Smooth muscle cell (in vitro differentiated cells): ENCODE results near the gene PDGFB. TPM values are rescaled to one million over a fixed set of nuclear protein-coding genes. Genes with fewer than 3 reads are reported as not detected.

Experiments
- DNase-seq: peaks from one replicate; lab custom pipeline; 2025; ENCODE audit not compliant: unreplicated experiment; lab: John Stamatoyannopoulos, UW
- H2AFZ ChIP-seq: fragments of 200-600 bp; sonication (generic); 2 replicates; pipeline ENCODE4 v1.6.0; 2016; ENCODE audit warnings: antibody characterized with exemption, low read depth, mild to moderate bottlenecking
- H3F3A ChIP-seq: fragments of 200-600 bp; sonication (generic); 2 replicates; pipeline ENCODE4 v1.6.0; 2017; ENCODE audit warnings: antibody characterized with exemption, low read depth
- H3K27ac ChIP-seq: fragments of 200-600 bp; sonication (generic); 2 replicates; pipeline ENCODE4 v1.5.1; 2016; ENCODE audit warnings: low read depth, mild to moderate bottlenecking
- H3K27me3 ChIP-seq: fragments of 200-600 bp; sonication (generic); 2 replicates; pipeline ENCODE4 v1.6.1; 2016; ENCODE audit warnings: low read depth, mild to moderate bottlenecking
- H3K36me3 ChIP-seq: fragments of 200-600 bp; sonication (generic); 2 replicates; pipeline ENCODE4 v1.5.1; 2016; ENCODE audit warnings: low read depth
- H3K4me1 ChIP-seq: fragments of 200-600 bp; sonication (generic); 2 replicates; pipeline ENCODE4 v1.5.1; 2016; ENCODE audit warnings: low read depth
- H3K4me2 ChIP-seq: fragments of 200-600 bp; sonication (generic); 2 replicates; pipeline ENCODE4 v1.6.0; 2016; ENCODE audit warnings: mild to moderate bottlenecking
- H3K4me3 ChIP-seq: fragments of 200-600 bp; sonication (generic); 2 replicates; pipeline ENCODE4 v1.5.1; 2016; ENCODE audit warnings: mild to moderate bottlenecking
- H3K79me2 ChIP-seq: fragments of 200-600 bp; sonication (generic); 2 replicates; pipeline ENCODE4 v1.6.0; 2016; ENCODE audit warnings: low read depth, mild to moderate bottlenecking
- H3K9ac ChIP-seq: fragments of 200-600 bp; sonication (generic); 2 replicates; pipeline ENCODE4 v1.6.0; 2016; ENCODE audit warnings: low read depth
- H3K9me3 ChIP-seq: fragments of 200-600 bp; sonication (generic); replicated peaks from 2 replicates; pipeline ENCODE4 v1.5.1; 2016; ENCODE audit warnings: low read depth
- H4K20me1 ChIP-seq: fragments of 200-600 bp; sonication (generic); 2 replicates; pipeline ENCODE4 v1.6.0; 2016; ENCODE audit warnings: low read depth
- CTCF ChIP-seq: fragments of 200-600 bp; sonication (generic); IDR thresholded peaks from 2 replicates; pipeline ENCODE4 v1.5.1; 2017; ENCODE audit warnings: borderline replicate concordance, mild to moderate bottlenecking, antibody characterized with exemption; ENCODE audit not compliant: insufficient read depth, poor library complexity, severe bottlenecking
- WGBS: methylation state at CpG from one replicate; pipeline ENCODE4 v1.1.7; 2016; ENCODE audit warnings: low lambda C conversion rate; 5-methylcytosine and 5-hydroxymethylcytosine counted together
- polyA plus RNA-seq: library from polyadenylated mRNA; unstranded; fragments of >200 nt; fragmentation: Nextera tagmentation; extraction: Ambion mirVana; gene quantifications from 2 replicates; pipeline ENCODE4 v1.2.1, GENCODE V29; 2016
- total RNA-seq: library from RNA; depleted of rRNA; stranded (reverse); fragments of >200 nt; gene quantifications from 2 replicates; pipeline ENCODE4 v1.2.3, GENCODE V29; 2014

Gene PDGFB
- total and polyA plus RNA-seq, 2 experiments from 2014 or later = 0.31 to 2.1 TPM

DNA sequence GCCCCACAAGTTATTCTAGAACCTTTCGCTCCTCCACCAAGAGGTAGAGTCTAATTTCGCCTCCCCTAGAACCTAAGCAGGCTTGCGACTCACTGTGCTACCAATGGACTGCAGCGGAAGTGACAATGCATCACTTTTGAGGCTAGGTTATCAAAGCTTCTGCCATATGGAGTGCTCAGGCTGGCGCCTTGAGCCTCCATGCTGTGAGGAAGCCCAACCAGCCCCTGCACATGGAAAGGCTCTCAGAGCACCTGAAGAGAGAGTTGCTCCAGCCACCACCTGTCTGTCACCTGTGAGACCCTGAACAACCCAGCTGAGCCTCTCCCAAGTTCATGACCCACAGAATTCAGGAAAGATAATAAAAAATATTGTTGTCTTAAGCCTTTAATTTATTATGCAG lies 63.0 kb downstream of the PDGFB start:
- TF ChIP-seq CTCF = no peak
- H3K4me1 ChIP-seq = no peaks in the 10 kb centered on the region
- H3K9ac ChIP-seq = no peak overlapping the region
- H3F3A ChIP-seq = no peaks in the 10 kb centered on the region
- H3K27ac ChIP-seq = no peak overlapping the region
- H3K79me2 ChIP-seq = no peaks in the 10 kb centered on the region
- WGBS = 63% methylated on average over 5 of the region's 5 CpGs
- no peak overlapping the region for H3K4me2 ChIP-seq
- no peak for DNase-seq
- H3K27me3 ChIP-seq = no peaks in the 10 kb centered on the region
- no peak overlapping the region for H3K4me3 ChIP-seq
- H3K36me3 ChIP-seq = no peaks in the 10 kb centered on the region
- no peaks in the 10 kb centered on the region for H4K20me1 ChIP-seq
- no peaks in the 10 kb centered on the region for H3K9me3 ChIP-seq
- H2AFZ ChIP-seq = no peak overlapping the region

DNA sequence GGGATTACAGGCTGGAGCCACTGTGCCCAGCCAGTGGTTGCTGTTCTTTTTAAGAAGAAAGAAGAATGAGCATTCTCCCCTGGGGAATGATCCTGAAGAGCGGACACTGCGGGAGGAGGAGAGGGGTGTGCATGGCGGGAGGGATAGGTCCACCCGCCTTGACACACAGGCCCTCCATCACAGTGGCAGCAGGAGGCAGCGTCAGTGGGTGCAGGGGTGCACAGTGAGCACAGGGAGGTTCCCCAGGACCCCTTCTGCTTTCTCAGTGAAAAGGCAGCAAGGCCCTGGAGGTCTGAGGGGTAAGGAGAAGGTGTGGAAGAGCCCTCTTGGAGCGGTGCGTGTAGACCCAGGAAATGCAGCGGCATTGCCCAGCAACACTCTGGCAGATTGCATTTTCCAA lies 63.4 kb downstream of the PDGFB start:
- H3F3A ChIP-seq = peaks cover 4% of the 10 kb centered on the region
- DNase-seq = no peak
- no peak overlapping the region for H2AFZ ChIP-seq
- H3K27me3 ChIP-seq = no peaks in the 10 kb centered on the region
- no peaks in the 10 kb centered on the region for H3K79me2 ChIP-seq
- TF ChIP-seq CTCF = no peak
- H3K9me3 ChIP-seq = no peaks in the 10 kb centered on the region
- no peaks in the 10 kb centered on the region for H4K20me1 ChIP-seq
- no peaks in the 10 kb centered on the region for H3K36me3 ChIP-seq
- no peak overlapping the region for H3K27ac ChIP-seq
- H3K4me2 ChIP-seq = no peak overlapping the region
- H3K9ac ChIP-seq = no peak overlapping the region
- WGBS = 99% methylated on average over 8 of the region's 8 CpGs
- no peak overlapping the region for H3K4me3 ChIP-seq
- H3K4me1 ChIP-seq = peaks cover under 1% of the 10 kb centered on the region

- Histone ChIP-seq H2AFZ (no peak overlapping the region), H3K27ac (no peak overlapping the region), H3K27me3 (no peaks in the 10 kb centered on the region), H3K79me2 (no peaks in the 10 kb centered on the region), H3K4me3 (no peak overlapping the region), H3F3A (peaks cover 19% of the 10 kb centered on the region), H3K9ac (no peak overlapping the region), H4K20me1 (no peaks in the 10 kb centered on the region), H3K4me1 (peaks cover 16% of the 10 kb centered on the region), H3K9me3 (no peaks in the 10 kb centered on the region), H3K4me2 (no peak overlapping the region), H3K36me3 (no peaks in the 10 kb centered on the region)
- WGBS = 51% methylated on average over 21 of the region's 21 CpGs
- TF ChIP-seq CTCF = no peak
- no peak for DNase-seq
Observed at GRCh38 chr22:39179841-39180335, 64.9 kb downstream of the PDGFB start.

DNA sequence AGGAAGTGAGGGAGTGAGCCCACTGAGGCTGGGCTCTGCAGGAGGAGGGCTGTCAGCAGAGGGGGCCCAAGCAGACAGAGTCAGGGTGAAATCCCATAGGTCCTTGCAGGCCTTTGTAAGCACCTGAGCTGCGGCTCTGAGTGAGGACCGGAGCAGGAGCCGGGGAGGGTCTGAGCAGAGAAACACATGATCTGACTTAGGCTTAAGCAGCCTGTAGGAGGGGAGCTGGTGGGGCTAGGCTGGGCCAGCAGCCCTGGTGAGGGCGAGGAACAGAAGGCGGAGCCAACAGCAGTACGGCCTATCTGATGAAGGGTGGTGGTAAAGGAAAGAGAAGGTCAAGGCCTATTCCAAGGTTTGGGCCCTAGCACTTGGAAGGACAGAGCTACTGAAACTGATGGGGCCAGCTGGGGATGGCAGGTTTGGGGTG lies 65.4 kb downstream of the PDGFB start:
- peaks cover 19% of the 10 kb centered on the region for H3F3A ChIP-seq
- no peak for TF ChIP-seq CTCF
- H3K9me3 ChIP-seq = no peaks in the 10 kb centered on the region
- H3K27me3 ChIP-seq = no peaks in the 10 kb centered on the region
- H3K9ac ChIP-seq = no peak overlapping the region
- H2AFZ ChIP-seq = no peak overlapping the region
- no peak for DNase-seq
- 64% methylated on average over 6 of the region's 6 CpGs for WGBS
- H3K4me3 ChIP-seq = no peak overlapping the region
- no peak overlapping the region for H3K4me2 ChIP-seq
- no peaks in the 10 kb centered on the region for H3K36me3 ChIP-seq
- no peaks in the 10 kb centered on the region for H4K20me1 ChIP-seq
- no peak overlapping the region for H3K27ac ChIP-seq
- H3K79me2 ChIP-seq = no peaks in the 10 kb centered on the region
- peaks cover 20% of the 10 kb centered on the region for H3K4me1 ChIP-seq
